ENCODE measurements around the gene CACNA1A. TPM values are rescaled to one million over a fixed set of nuclear protein-coding genes. Genes with fewer than 3 reads are reported as not detected.

Gene CACNA1A
- total RNA-seq, 1 donor: 1.4 TPM

DNA sequence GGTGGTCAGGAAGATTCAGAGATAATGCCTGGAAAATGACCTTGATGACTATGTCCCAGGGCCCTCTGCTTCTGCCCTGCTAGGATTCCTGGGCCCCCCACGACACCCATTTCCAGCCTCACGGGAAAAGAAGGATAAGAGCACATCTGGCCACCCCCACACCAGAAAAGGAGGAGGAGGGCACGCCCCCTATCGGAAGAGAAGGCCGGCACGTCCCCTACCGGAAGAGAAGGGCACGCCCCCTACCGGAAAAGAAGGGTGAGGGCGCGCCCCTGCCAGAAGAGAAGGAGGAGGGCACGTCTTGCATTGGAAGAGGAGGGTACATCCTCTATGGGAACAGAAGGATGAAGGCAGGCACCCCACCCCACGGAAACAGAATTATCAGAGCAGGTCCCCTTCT is 271.8 kb downstream of the CACNA1A start:
- peak; percentile 82 for DNase-seq (ENCODE audit: insufficient read length, low spot score, missing footprints)
- TF ChIP-seq, protein P1, sequence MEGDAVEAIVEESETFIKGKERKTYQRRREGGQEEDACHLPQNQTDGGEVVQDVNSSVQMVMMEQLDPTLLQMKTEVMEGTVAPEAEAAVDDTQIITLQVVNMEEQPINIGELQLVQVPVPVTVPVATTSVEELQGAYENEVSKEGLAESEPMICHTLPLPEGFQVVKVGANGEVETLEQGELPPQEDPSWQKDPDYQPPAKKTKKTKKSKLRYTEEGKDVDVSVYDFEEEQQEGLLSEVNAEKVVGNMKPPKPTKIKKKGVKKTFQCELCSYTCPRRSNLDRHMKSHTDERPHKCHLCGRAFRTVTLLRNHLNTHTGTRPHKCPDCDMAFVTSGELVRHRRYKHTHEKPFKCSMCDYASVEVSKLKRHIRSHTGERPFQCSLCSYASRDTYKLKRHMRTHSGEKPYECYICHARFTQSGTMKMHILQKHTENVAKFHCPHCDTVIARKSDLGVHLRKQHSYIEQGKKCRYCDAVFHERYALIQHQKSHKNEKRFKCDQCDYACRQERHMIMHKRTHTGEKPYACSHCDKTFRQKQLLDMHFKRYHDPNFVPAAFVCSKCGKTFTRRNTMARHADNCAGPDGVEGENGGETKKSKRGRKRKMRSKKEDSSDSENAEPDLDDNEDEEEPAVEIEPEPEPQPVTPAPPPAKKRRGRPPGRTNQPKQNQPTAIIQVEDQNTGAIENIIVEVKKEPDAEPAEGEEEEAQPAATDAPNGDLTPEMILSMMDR (IDR thresholded peaks at IDR 0.05; ENCODE audit: extremely low read depth, low read depth, low read length): peak; percentile 56
- Histone ChIP-seq H3K4me2 (ENCODE audit: insufficient read depth, low read length) (no peak overlapping the region), H3K79me2 (ENCODE audit: insufficient read depth, low read length) (no peaks in the 10 kb centered on the region), H3K4me3 (ENCODE audit: insufficient read depth, low read length) (no peak overlapping the region), H3K27me3 (ENCODE audit: insufficient read depth, low read length) (peaks cover 2% of the 10 kb centered on the region), H3K9me3 (ENCODE audit: low read depth, low read length) (no peaks in the 10 kb centered on the region), H2AFZ (ENCODE audit: low read length) (no peak overlapping the region), H3K4me1 (ENCODE audit: insufficient read depth, low read length) (no peaks in the 10 kb centered on the region), H3K27ac (ENCODE audit: low read depth, low read length) (no peak overlapping the region), H4K20me1 (ENCODE audit: insufficient read depth, low read length) (no peaks in the 10 kb centered on the region), H3K36me3 (ENCODE audit: insufficient read depth, low read length) (no peaks in the 10 kb centered on the region)

DNA sequence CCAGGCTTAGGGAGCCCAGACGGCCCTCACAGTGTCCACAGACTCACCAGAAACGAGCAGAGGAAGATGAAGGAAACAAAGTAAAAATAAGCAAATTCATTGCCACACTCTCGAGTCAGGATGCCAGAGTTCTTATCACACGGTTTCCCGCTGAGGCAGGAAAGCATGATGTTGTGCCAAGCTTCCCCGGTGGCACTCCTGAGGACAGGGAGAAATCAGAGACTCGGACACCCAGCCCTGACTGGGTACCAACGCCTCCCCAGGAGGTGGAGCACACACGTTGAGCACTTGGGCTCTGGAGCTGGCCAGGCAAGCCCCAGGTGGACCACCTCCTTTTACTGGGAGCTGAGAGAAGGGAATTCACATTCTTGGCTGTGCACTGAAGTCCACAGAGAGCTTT is 274.6 kb downstream of the CACNA1A start:
- H3K36me3 ChIP-seq (ENCODE audit: insufficient read depth, low read length): no peaks in the 10 kb centered on the region
- H3K4me1 ChIP-seq (ENCODE audit: insufficient read depth, low read length): no peaks in the 10 kb centered on the region
- H2AFZ ChIP-seq (ENCODE audit: low read length): no peak overlapping the region
- H3K27ac ChIP-seq (ENCODE audit: low read depth, low read length): no peak overlapping the region
- H3K27me3 ChIP-seq (ENCODE audit: insufficient read depth, low read length): peaks cover 2% of the 10 kb centered on the region
- no peaks in the 10 kb centered on the region for H4K20me1 ChIP-seq (ENCODE audit: insufficient read depth, low read length)
- H3K79me2 ChIP-seq (ENCODE audit: insufficient read depth, low read length): no peaks in the 10 kb centered on the region
- no peak overlapping the region for H3K4me3 ChIP-seq (ENCODE audit: insufficient read depth, low read length)
- peak; percentile 29 for DNase-seq (ENCODE audit: insufficient read length, low spot score, missing footprints)
- TF ChIP-seq, protein P1 (IDR thresholded peaks at IDR 0.05; ENCODE audit: extremely low read depth, low read depth, low read length): no peak
- H3K4me2 ChIP-seq (ENCODE audit: insufficient read depth, low read length): no peak overlapping the region
- H3K9me3 ChIP-seq (ENCODE audit: low read depth, low read length): no peaks in the 10 kb centered on the region

DNA sequence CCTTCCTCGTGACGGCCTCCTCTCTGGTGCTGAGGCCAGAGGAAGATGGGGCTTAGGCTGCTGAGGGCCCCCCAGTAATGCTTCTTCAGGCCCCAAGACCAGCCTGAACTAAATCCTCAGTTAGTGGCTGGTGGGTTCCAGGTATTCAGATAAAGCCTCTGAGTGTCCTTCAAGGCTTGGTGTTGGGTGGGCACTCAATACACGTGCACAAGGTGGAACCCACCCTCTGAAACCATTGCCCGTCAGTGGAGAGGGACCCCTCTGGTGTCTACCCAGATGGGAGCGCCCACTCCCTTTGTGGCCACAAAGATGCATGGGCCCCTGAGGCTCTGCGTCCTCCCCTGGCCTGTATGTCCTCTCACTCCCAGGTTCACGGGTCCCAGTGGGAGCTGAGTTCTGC is 277.0 kb downstream of the CACNA1A start:
- no peaks in the 10 kb centered on the region for H4K20me1 ChIP-seq (ENCODE audit: insufficient read depth, low read length)
- H3K27me3 ChIP-seq (ENCODE audit: insufficient read depth, low read length): peaks cover 2% of the 10 kb centered on the region
- no peak overlapping the region for H2AFZ ChIP-seq (ENCODE audit: low read length)
- no peak overlapping the region for H3K27ac ChIP-seq (ENCODE audit: low read depth, low read length)
- no peaks in the 10 kb centered on the region for H3K36me3 ChIP-seq (ENCODE audit: insufficient read depth, low read length)
- TF ChIP-seq, protein P1 (IDR thresholded peaks at IDR 0.05; ENCODE audit: extremely low read depth, low read depth, low read length): no peak
- no peak overlapping the region for H3K4me3 ChIP-seq (ENCODE audit: insufficient read depth, low read length)
- DNase-seq (ENCODE audit: insufficient read length, low spot score, missing footprints): no peak
- no peaks in the 10 kb centered on the region for H3K4me1 ChIP-seq (ENCODE audit: insufficient read depth, low read length)
- no peak overlapping the region for H3K4me2 ChIP-seq (ENCODE audit: insufficient read depth, low read length)
- H3K79me2 ChIP-seq (ENCODE audit: insufficient read depth, low read length): no peaks in the 10 kb centered on the region
- no peaks in the 10 kb centered on the region for H3K9me3 ChIP-seq (ENCODE audit: low read depth, low read length)

DNA sequence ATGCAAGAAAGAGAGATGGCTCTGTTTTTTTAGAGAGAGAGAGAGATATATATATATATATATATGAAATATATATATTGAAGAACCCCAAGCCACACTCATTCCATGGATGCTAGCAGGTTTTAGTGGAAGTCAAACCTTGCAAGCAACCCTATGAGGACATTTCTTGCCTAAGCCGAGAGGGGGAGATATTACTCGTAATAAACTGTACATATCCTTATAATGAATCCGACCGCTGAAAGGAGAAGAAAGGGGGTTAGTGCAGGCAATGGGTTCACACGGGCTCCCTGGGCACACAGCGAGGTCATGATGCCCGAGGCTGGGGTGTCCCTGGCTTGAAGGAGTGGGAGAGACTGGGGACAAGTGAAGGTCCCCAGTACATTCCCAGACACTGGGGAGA is 277.7 kb downstream of the CACNA1A start:
- Histone ChIP-seq H3K27me3 (ENCODE audit: insufficient read depth, low read length) (peaks cover 2% of the 10 kb centered on the region), H3K4me3 (ENCODE audit: insufficient read depth, low read length) (no peak overlapping the region), H4K20me1 (ENCODE audit: insufficient read depth, low read length) (no peaks in the 10 kb centered on the region), H3K9me3 (ENCODE audit: low read depth, low read length) (no peaks in the 10 kb centered on the region), H3K36me3 (ENCODE audit: insufficient read depth, low read length) (no peaks in the 10 kb centered on the region), H3K79me2 (ENCODE audit: insufficient read depth, low read length) (no peaks in the 10 kb centered on the region), H2AFZ (ENCODE audit: low read length) (no peak overlapping the region), H3K4me2 (ENCODE audit: insufficient read depth, low read length) (no peak overlapping the region), H3K27ac (ENCODE audit: low read depth, low read length) (no peak overlapping the region), H3K4me1 (ENCODE audit: insufficient read depth, low read length) (no peaks in the 10 kb centered on the region)
- TF ChIP-seq, protein P1 (IDR thresholded peaks at IDR 0.05; ENCODE audit: extremely low read depth, low read depth, low read length): peak; percentile 9
- DNase-seq (ENCODE audit: insufficient read length, low spot score, missing footprints): peak; percentile 73
